HG03520 (cell line): ENCODE results near the gene NFIB.

Experiments used
- ATAC-seq: cut with Tn5 transposase; IDR thresholded peaks from one replicate; pipeline ENCODE4 v1.9.1; 2021; ENCODE audit warnings: mild to moderate bottlenecking, moderate library complexity; ENCODE audit not compliant: unreplicated experiment

The NFIB gene

GRCh38 chr9:14313951-14314423 is at the start of gene NFIB:
NFIB (minus strand) TSS chr9:14314141; CDS start chr9:14313511, 630 bp downstream.
- ATAC-seq: no peak

GRCh38 chr9:14362175-14362574 is 48.2 kb upstream of the NFIB start:
- ATAC-seq: no peak

- no peak for ATAC-seq
These were observed 47.1 kb upstream of the NFIB start for GRCh38 chr9:14361074-14361473.

- ATAC-seq: no peak
These were observed 44.6 kb upstream of the NFIB start for GRCh38 chr9:14358523-14358922.

DNA sequence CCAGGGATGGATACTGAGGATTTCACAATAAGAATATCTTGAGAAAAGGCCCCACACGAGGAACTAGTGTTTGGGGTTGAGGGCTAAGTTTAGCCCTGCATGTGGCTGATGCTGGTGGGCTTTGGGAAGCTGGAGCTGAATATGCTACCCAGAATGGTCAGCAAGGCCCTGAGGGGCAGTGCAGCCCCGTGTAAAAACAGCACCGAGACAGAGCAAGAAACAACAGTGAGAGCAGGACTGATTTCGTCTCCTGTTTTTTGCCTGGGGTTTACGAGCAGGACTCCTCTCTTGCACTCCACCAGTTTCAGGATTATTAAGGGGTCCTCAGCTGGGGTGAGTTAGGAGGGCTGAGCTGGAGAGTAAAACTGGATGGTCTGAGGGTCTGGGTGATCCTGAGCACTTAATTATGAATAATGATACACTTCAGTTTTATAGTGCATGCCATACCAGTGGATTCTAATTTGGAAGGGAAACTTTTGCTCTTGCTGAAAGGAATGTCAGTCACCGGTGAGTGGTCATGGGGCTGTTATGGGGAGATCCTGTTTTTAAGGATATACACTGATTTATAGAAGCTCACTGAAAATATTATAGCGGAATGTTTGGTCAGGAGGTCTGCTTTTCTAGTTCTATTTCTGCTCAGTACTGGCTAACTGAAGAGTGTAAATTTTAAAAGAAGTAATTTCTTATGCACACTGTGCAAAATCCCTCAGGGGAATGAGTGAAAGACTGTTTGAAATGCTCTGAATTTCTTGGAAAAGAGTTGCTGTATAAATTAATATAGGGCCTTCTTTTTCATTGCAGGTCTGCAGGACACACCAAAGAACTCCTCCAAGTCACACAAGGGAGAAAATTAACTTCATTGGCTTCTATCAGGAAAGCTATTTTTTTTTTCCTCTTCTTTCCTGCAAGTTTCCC is 42.7 kb upstream of the NFIB start:
- ATAC-seq: no peak

DNA sequence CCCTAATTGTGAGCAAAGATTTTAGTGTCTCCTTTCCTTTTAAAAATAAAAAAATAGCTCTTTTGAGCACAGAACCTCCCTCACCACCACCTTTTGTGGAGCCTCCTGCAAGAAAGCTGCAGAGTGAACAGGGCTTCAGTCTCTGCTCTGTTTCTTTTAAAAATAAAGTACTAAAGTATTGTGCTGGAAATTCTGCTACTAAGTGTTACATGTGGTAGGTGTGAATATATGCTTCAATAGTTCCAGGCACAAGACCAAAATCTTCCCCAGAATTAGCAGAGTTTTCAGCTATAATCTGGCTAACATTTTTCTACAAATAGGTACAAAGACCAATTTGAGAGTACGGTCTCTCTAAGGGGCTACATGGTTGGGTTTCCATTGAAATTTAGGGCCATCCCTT is 40.3 kb upstream of the NFIB start:
- ATAC-seq: no peak

GRCh38 chr9:14353222-14354056 is 39.5 kb upstream of the NFIB start:
- ATAC-seq: peak; percentile 90

GRCh38 chr9:14352503-14352902 is 38.6 kb upstream of the NFIB start:
- ATAC-seq: no peak

GRCh38 chr9:14351221-14351836 is 37.4 kb upstream of the NFIB start:
- no peak for ATAC-seq

DNA sequence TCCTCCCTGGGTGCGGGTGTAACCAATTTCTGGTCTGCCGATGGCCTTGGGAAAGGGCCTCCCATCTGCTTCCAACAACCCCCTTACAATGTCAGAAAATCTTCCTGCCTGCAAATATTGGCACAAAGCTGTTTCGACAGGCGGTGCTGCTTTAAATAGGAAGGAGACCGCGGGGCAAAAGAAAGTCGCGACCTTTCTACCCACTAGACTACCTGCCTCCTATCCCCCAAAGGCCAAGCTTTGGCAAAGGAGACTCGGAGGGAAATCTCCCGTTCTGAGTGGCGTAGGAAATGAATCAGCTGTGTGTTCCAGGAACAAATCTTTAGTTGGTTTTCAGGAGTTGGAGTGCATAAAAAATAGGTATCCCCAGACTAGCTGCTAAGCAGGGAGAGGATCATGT is 36.8 kb upstream of the NFIB start:
- ATAC-seq: no peak

- ATAC-seq: no peak
These were observed 36.4 kb upstream of the NFIB start for GRCh38 chr9:14350349-14350728.

- ATAC-seq: no peak
These were observed 35.8 kb upstream of the NFIB start for GRCh38 chr9:14349447-14350348.

GRCh38 chr9:14349146-14349446 is 35.2 kb upstream of the NFIB start:
- ATAC-seq: no peak

DNA sequence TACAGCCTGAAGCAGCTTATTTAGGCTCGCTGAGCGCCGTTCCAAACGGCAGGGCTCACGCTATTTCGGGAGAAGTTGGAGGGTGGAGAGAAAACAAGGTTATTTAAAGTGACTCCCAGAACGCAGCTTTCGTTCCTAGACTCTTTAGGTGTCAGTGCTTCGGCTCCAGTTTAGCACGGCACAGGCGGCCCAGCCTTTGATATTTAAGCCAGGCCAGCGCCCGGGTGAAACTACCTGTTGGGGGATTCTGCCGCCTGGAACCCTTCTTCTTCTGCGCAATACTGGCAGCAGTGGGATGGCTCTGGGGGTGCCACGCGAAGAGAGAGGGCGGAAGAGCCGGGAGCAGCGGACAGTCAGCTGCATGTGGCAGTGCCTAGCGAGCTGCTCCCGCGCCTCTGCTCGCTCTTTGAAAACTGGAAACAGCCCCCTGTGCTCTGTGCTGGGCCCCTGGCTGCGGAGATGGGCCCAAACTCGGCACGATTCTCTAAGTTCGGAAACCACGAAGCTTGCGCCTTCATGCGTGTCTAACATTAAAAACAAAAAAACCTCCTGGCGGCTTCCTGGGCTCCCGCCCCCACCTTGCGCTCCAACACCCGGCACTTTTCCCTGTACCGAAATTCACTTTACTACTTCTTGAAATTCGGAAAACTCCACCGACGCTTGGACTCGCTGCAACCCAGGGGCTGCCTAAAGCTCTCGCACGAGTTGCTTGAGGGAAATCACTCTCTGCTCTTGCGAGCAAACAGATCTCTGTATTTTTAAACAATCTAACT is 34.6 kb upstream of the NFIB start:
- no peak for ATAC-seq

- ATAC-seq: no peak
These were observed 34.1 kb upstream of the NFIB start for GRCh38 chr9:14348123-14348372.

- no peak for ATAC-seq
These were observed 33.6 kb upstream of the NFIB start for GRCh38 chr9:14347406-14348122.

- no peak for ATAC-seq
These were observed 33.0 kb upstream of the NFIB start for GRCh38 chr9:14346811-14347405.

GRCh38 chr9:14346231-14346791 is 32.4 kb upstream of the NFIB start:
- no peak for ATAC-seq
